ENCODE measurements around the gene FXYD5.

FXYD5 gene, protein sequence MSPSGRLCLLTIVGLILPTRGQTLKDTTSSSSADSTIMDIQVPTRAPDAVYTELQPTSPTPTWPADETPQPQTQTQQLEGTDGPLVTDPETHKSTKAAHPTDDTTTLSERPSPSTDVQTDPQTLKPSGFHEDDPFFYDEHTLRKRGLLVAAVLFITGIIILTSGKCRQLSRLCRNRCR

DNA sequence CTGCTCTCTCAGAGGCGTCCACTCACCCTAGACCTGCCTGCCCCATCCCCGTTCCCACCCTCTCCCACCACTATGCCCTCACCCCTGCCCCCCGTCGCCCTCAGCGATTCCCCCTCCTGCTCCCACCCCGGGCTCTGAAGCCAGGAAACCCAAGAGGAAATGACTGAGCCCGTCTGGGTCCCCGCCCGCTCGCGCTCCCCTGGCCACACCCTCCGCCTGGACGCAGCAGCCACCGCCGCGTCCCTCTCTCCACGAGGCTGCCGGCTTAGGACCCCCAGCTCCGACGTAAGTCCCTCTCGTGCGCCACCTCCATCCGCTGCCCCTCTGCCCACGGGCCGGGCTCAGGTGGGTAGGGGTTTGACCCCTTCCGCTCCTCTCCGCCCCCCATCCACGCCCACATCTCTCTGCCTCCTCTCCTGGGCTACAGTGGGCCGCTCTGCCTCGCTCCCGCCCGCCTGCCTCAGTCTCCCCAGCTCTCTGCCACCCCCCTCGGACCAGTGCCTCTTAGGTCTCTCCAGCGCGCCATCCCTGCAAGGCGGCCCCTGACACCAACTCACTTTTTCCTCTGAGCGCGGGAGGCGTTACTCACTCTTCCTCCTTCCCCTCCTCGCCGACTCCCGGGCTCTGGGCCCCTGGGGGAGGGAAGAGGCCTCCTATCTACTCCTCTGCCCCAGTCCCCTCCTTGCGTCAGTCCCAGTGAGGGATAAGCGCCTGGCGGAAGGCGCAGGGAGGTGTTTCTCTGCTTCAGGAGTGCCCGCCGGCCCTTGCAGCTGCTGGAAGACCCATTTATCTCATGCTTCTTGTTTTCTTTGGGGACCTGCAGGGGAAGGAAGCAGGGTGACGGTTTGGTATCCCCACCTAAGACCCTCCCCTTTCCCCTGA, at the start of gene FXYD5:
Gene FXYD5 (plus strand): TSS at position 211 of the 882 bp plus-strand sequence. CDS start 816 bp downstream, outside the sequence.
- DNase-seq (ENCODE audit: low read depth): peak; percentile 76

DNA sequence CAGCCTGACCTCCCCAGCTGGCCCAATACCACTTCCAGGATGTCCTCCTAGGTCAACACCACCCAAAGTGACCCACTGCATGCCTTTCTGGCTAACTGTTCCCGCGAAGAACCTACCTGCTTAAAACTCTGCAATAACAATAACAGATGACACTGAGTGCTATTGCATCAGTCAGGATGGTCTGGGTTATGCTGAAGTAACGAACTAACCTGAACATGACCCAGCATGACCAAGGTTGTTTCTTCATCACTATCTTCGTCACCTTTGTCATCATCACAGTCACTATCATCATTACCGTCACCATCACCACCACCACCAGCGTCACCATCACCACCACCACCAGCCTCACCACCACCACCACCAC, 49.5 kb upstream of the FXYD5 start:
- no peak for DNase-seq (ENCODE audit: low read depth)

DNA sequence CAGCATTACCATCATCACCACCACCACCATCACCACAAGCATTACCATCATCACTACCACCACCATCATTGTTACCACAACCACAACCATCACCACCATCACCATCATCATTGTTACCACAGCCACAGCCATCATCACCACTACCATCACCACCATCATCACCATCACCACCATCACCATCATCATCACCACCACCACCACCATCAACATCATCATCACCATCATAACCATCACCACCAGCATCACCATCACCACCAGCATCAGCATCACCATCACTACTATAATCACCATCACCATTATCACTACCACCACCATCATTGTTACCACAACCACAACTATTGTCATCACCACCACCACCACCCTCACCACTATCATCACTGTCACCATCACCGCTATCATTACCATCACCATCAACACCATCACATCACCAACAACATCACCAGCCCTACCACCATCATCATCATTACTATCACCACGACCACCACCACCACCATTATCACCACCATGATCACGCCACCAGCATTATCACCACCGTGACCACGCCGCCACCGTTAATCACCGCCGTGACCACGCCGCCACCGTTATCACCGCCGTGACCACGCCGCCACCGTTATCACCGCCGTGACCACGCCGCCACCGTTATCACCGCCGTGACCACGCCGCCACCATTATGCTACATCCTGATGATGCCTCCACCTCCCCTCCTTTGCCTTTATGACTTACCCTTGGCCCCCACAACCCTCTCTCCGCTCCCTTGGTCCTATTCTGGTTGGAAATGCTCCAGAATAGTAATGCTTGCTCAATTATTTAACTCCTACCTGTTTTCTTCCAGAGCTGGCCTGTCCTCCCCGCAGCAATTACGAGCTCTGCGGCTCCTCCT, 48.9 kb upstream of the FXYD5 start:
- DNase-seq (ENCODE audit: low read depth): no peak

DNA sequence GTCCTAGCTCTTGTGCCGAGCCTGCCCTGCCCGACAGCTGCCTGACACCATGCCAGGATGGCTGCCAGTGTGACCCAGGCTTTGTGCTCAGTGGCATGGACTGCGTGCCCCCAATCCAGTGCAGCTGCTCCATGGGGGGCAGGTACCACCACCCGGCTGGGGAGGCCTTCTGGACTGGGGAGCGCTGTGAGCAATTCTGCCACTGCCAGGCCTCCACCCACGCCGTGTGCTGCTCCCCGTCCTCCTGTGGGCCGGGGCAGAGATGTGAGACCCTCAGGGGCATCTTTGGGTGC, 48.3 kb upstream of the FXYD5 start:
- no peak for DNase-seq (ENCODE audit: low read depth)

DNA sequence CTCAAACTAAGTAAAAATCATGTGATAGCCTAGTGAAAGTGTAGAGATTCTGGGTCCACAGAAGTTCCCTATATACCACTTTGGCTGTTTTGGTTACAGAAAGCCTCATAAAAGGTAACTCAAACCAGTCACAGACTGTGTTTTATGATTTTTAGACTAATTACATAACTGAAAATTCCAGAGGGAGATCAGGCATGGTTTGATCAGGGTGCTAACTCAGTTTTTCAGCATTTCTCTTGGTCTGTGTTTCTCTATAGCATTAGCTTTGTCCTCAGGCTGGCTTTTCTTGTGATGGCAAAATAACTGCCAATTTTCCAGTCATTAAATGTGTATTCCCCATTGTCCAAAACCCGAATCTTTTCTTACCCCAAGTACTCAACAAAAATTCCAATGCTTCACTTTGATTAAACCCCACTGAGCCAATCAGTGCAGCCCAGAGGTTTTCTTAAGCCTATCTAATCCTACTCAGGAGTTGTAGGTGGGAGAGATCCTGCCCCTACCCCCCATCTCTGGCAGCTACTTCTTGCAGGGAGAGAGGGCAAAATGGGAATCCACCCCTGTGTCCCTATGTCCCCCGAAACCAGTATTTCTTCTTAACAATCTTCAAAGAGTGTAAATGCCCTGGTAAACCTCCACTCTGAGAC, 47.5 kb upstream of the FXYD5 start:
- DNase-seq (ENCODE audit: low read depth): no peak

DNA sequence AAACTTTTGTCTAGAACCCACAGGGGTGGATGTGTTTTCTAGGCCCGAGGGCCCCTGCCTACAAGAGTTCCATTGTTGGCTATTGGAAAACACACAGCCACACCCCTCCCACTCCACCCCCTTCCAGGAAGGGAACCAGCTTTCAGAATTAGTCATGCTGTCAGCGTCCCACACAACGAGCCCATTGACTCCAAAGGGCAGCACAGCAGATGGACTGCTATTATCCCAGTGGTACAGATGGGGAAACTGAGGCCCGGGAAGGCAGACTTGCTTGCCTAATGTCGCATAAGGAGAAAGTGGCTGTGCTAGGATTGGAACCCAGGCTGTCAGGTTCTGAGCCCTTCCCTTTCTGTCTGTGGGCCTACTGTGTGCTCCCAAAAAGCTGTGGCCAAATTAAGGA, 47.0 kb upstream of the FXYD5 start:
- no peak for DNase-seq (ENCODE audit: low read depth)

DNA sequence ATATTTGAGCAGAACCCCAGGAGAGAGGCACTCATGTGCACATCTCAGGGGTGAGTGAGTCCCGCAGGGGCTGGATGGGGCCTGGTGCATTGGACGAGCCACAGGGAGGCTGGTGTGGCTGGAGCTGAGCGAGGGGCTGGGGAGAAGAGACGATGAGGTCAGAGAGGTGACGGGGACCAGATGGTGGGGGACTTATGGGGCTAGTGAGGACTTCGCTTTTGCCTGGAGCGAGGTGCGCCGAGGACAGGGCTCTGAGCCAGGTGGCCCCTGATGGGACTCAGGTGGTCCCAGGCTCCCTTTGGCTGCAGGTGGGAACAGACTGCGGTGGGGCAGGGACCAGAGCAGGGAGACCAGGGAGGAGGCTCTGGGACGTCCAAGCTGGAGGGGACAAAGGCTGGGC, 45.8 kb upstream of the FXYD5 start:
- no peak for DNase-seq (ENCODE audit: low read depth)

DNA sequence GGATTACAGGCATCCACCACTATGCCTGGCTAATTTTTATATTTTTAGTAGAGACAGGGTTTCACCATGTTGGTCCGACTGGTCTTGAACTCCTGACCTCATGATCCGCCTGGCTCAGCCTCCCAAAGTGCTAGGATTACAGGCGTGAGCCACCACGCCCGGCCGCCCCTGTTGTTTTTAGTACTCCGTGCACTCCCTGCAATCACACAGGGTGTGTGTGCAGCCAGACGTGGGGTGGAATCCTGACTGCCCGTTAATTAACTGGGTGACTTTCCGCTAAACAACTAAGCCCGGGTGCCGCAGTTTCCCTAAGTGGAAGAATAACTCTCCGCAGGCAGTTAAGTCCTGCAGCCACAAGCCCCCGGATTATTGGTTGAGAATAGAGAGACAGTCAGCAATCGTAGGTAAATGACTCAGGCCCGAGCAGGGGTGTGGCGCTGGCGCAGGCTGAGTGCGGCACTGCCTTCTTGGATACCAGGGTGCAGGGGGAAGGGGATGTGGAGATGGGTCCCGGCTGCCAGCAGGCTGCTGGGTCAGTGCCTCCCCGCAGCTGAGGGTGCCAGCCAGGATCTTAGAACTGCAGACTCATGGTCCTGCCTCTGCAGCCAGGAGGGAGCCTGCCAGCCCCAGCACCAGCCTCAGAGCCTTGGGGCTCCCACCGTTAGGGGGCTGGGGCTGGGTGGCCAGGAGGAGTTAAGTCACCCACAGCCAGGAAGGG, 45.0 kb upstream of the FXYD5 start:
- DNase-seq (ENCODE audit: low read depth): no peak

DNA sequence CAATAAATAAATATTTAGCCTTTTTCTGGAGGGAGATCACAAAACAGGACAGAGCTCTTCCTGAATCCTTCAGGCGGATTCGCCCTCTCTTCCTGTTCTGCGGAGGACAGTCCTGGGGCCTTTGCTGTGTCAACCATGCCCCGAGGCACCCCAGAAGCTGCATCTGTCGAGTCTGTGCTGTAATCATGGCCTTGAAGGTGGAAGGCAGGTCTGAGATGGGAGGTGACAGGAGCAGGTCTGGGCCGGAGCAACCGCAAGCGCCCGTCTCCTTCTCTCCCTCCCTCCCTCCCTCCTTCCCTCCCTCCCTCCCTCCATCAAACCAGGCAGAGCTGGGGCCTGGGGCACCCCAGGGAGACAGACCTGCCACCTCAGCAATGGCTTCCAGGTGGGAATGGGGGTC, 43.6 kb upstream of the FXYD5 start:
- DNase-seq (ENCODE audit: low read depth): no peak

DNA sequence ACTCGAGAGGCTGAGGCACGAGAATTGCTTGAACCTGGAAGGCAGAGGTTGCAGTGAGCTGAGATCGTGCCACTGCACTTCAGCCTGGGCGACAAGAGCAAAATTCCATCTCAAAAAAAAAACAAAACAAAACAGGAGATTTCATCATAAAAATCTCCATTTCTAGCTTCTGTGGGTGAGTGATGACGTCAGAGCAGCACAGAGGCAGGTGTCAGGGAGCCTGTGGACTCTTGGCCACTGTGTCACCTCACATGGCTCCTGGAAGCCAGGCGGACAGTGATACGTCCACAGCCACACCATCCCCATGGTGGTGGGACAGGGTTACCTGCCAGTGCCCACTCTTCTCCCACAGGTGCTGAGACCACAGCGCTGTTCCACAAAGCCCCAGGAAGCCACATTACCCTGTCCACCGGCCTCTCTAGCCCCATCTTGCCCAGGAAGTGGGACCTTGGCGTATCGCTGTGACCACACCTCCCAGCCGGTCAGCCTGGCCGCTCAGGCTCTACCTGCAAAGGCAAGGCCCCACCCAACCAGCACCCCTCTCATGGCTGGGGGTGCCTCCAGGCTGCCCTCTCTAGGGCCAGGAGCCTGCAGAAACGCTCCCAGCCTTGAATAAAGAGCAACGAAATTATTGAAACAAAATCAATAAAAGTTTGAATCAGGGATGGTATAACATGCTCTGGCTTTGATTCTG, 41.4 kb upstream of the FXYD5 start:
- no peak for DNase-seq (ENCODE audit: low read depth)

DNA sequence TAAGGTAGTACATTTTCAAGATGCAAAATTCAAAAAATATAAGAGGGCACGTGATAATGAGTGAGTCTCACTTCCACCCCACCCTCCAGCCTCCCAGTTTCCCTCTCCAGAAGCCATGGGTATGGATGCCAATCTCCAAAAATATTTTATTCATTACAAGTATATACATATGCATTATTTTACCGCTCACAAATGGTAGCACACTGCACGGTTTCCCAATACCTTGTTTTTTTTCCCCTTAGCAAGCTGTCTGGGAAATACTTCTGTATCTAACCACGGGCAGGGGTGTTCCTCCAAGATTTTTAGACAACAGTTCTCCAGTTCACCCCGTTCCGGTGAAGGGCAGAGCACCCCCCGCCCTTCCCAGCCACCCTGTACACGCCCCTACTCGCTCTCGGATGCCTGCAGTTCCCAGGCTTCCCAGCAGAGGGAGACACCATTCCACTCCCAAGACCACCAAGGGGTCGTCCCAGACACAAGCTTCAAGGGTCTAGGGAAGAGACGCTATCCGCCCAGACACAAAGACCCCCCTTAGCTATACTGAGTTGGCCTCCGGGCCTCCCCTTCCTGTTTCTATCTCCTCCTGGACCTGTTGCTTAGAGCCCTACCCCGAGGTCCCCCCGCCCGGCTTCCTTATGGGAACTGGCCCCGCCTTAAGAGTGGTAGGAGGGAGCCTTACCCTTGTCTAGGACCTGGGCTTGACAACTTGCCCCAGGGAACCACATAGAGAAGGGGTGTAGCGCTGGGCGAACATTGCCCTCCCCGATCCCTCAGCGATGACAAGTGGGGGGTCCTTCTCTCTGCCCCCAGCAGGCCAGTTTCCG, 40.0 kb upstream of the FXYD5 start:
- peak; percentile 55 for DNase-seq (ENCODE audit: low read depth)

DNA sequence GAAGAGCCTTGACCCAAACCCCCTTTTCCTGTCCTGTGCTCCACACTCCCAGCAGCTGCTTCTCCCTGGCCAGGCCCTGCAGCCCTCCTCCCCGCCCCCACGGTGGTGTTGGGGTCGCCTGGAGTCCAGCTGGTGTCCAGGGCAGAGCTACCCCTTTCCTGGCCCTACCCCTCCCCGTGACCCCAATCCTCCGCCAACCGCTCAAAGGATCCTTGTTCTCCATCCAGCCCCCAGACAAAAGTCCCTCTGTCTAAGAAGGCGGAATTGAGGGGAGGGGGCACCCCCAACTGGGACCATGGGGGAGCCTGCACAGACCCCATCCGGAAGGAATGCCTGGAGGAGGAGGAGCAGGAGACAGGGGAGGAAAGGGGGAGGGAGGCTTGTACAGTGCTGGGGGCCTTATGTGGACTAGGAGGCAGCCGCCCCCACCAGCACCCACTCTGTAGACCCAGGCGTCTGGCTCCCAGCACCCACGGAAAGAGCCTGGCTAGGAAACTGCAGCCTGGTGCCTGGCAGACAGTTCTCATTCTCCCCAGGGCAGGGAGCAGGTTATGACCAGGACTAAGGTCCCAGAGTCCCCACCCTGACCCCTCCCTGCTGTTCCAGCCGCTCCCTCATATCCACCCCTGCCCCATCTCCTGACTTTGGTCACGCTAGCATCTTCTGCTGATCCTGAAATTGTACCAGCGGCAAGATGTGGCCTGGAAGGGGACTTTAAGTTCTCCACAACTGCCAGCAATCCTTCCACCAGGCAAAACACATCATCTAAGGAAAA, 39.2 kb upstream of the FXYD5 start, which contains the start of gene FXYD3:
Gene FXYD3 (plus strand): TSS at position 647 of the 775 bp plus-strand sequence. CDS start 3,554 bp downstream, outside the sequence.
- no peak for DNase-seq (ENCODE audit: low read depth)

DNA sequence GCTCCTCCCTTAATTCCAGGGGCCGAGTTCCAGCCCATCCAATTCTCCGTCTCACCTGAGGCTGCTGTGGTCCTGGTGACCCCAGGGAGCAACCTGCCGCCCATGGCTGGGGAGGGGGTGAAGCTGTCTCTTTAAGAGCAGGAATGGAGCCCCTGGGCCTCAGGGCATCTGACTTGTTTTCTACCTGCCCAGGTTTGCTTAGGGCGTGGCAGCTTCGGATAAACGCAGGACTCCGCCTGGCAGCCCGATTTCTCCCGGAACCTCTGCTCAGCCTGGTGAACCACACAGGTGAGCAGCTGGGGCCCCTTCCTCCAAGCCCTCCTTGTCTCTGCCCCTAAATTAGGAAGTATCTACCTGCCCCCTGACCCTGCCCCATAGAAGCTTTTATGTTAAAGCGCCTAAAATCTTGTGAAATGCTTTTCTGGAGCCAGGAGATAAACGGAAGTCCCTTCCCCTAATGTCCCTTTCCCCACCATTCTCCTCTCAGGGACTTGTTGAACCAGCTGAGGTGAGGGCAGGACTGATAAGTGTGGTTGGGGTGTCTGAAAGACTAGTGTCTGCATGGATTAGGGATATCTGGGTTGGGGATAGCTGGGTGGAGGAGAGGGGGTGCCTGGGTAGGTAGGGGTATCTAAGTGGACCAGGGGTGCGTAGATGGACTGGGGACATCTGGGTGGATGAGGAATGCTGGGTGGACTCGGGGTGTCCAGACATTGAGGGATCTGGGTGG, 38.3 kb upstream of the FXYD5 start:
- DNase-seq (ENCODE audit: low read depth): no peak

DNA sequence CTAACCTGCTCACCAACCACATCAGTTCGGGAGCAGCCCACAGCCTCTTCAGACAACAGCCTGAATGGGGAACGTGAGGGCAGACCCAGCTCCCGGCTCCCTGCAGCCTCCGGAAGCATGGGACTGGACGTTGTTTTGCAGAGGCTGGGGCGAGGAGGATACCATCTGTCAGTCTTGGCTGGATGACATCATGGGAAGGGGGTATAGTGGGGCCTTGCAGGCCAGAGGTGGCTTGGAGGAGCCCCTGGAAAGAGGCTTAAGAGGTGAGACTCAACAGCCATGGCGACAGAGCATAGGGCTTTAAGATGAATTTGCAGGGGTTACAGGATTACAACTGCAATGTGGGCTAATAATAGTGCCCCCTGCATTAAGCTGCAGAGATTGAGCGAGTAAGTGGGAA, 37.4 kb upstream of the FXYD5 start:
- DNase-seq (ENCODE audit: low read depth): no peak

DNA sequence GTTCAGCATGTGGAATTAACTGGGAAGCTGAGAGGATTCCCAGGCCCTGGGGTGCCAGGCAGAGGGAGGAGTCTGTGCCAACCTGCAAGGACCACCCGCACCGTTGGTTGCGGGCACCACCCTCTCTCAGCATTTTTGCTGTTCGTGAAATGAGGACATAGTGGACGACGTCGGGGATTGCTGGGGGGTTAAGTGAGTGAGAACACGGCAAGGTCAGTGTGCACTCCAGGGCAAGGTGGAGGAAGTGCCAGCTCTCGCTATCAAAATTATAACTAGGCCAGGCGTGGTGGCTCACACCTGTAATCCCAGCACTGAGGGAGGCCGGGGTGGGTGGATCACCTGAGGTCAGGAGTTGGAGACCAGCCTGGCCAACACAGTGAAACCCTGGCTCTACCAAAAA, 36.7 kb upstream of the FXYD5 start:
- DNase-seq (ENCODE audit: low read depth): no peak

DNA sequence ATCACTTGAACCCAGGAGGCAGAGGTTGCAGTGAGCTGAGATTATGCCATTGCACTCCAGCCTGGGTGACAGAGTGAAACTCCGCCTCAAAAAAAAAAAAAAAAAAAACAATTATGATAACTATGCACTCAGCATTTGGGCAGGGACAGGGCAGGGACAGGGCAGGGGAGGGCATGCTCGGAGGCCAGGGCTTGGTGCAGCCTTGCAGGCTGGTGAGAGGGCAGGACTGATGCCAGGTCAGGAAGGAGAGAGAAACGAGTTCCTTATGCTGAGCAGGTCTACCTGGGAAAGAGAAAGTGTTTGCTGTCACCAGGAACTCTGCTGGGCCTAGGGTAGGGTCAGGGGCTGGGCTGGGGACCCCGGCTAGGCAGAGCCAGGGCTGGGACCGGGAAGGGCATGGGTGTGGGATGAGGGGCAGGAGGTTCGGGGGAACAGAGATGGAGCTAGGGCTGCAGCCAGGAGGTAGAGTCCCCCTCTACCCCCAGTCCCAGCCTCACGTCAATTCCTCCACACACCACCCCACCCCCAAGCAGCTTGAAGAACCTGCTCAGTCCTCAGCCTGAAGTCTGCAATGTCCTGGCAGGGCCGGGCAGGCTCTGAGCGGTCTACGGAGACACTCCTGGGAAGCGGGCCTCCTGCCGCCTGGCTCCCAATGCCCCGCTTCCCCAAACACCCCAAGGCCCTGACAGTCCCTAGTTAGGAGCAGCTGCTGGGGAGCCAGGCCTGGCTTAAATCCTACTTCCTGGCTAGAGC, 36.1 kb upstream of the FXYD5 start:
- no peak for DNase-seq (ENCODE audit: low read depth)

DNA sequence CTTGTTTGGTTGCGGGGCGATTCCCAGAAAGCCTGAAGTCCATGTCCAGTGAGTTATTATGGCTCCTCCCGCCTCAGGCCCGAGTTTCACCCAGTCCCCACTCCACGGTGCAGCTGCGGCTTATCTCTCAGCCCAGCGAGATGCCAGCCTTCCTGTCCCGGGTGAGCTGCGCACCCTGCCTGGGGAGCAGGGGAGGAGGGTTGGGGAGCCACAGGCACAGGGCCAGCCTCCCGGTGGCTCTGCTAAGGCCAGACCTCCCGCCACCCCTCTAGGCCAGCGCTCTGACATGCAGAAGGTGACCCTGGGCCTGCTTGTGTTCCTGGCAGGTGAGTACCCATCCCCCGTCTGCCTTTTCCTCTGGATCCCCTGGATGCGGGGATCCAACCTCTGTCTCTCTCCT, 35.4 kb upstream of the FXYD5 start:
- no peak for DNase-seq (ENCODE audit: low read depth)

DNA sequence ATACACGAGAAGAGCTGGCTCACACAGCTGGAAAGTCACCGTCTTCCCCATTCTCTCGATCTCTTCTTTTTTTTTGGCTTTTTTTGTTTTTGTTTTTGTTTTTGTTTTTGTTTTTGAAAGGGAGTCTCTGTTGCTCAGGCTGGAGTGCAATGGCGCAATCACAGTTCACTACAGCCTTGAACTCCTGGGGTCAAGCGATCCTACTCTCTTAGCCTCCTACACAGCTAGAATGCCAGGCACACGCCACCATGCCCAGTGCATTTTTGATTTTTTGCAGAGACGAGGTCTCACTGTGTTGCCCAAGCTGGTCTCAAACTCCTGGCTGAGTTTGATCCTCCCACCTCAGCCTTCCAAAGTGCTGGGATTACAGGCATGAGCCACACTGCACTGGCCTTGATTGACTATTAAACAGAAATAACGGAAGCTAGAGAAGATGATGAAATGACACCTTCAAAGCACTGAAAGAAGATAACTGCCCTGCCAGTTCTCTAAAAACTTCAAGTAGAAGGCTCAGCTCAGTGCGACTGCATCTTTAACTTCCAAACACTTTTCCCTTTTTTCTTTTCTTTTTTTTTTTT, 34.9 kb upstream of the FXYD5 start:
- DNase-seq (ENCODE audit: low read depth): no peak
